ENCODE data around the gene CENPS. TPM values are rescaled to one million over a fixed set of nuclear protein-coding genes. Genes with fewer than 3 reads are reported as not detected.
A peak's percentile ranks its signal among the peaks of the same experiment; 100 is the strongest.

CENPS gene
- total and polyA plus RNA-seq, 2 of the 8 experiments (the other 6 are each of a cell fraction or from before 2014, with no cell fraction given) = 7.8 to 20.3 TPM

GRCh38 chr1:10407201-10407600, 23.0 kb upstream of the CENPS start:
- Histone ChIP-seq H3K27ac (ENCODE audit: low read depth, low read length) (no peak overlapping the region), H3K4me2 (ENCODE audit: insufficient read depth in 1 of 2, low read depth in 2 of 2, low read length in 2 of 2) (no peak overlapping the region), H4K8ac (ENCODE audit: extremely low read depth, insufficient read depth, low read length) (no peak overlapping the region), H3K27me3 (replicated peaks in 1 of 4; ENCODE audit: control insufficient read depth in 3 of 4, extremely low read depth in 1 of 4, insufficient read depth in 3 of 4, low read length in 3 of 4) (no peaks in the 10 kb centered on the region), H3K79me2 (ENCODE audit: control insufficient read depth in 1 of 2, insufficient read depth in 2 of 2, low read length in 2 of 2) (peaks cover 0 to under 1% of the 10 kb centered on the region in 2 experiments; a peak in 1 of 4 replicates), H3K36me3 (ENCODE audit: control insufficient read depth in 2 of 4, insufficient read depth in 4 of 4, low read length in 3 of 4) (peaks cover 52 to 95% (median 90%) of the 10 kb centered on the region in 4 experiments), H3K23me2 (ENCODE audit: low read depth, low read length) (no peaks in the 10 kb centered on the region), H2BK12ac (ENCODE audit: low read depth, low read length) (no peak overlapping the region), H2BK5ac (ENCODE audit: low read depth, low read length) (no peak overlapping the region), H2AK5ac (ENCODE audit: low read depth, low read length) (no peak overlapping the region), H3K56ac (replicated peaks; ENCODE audit: insufficient read length, low read depth, low read length) (no peak overlapping the region), H2BK20ac (ENCODE audit: low read length) (no peak overlapping the region), H3K14ac (ENCODE audit: insufficient read length) (no peak overlapping the region), H3K4me3 (ENCODE audit: extremely low read depth in 1 of 4, insufficient read depth in 2 of 4, low read depth in 3 of 4, low read length in 4 of 4) (no peak overlapping the region), H2AFZ (ENCODE audit: low read length) (no peak overlapping the region), H4K91ac (replicated peaks; ENCODE audit: insufficient read length, low read length) (no peak overlapping the region), H4K20me1 (replicated peaks in 1 of 2; ENCODE audit: control insufficient read depth in 1 of 2, insufficient read depth in 2 of 2, low read length in 2 of 2) (peaks cover 2 to 5% of the 10 kb centered on the region in 2 experiments), H2BK15ac (ENCODE audit: low read length) (no peak overlapping the region), H2BK120ac (replicated peaks; ENCODE audit: low read depth, low read length) (no peak overlapping the region), H3K79me1 (ENCODE audit: low read depth, low read length) (peaks cover 4% of the 10 kb centered on the region; the same call in 1 of the 2 replicates), H3K9me3 (ENCODE audit: insufficient read depth in 2 of 2, low read depth in 1 of 2, low read length in 1 of 2) (no peaks in the 10 kb centered on the region), H3K9ac (replicated peaks in 1 of 4; ENCODE audit: extremely low read depth in 1 of 4, low read depth in 3 of 4, low read length in 3 of 4) (no peak overlapping the region), H3K4ac (replicated peaks; ENCODE audit: insufficient read length, low read depth, low read length) (no peak overlapping the region), H3K23ac (ENCODE audit: insufficient read length) (no peak overlapping the region), H4K5ac (ENCODE audit: insufficient read length, low read depth, low read length) (no peak overlapping the region), H3K4me1 (replicated peaks in 1 of 4; ENCODE audit: control insufficient read depth in 3 of 4, insufficient read depth in 4 of 4, low read length in 3 of 4) (no peaks in the 10 kb centered on the region), H3K18ac (ENCODE audit: extremely low read depth, low read length) (no peak overlapping the region)
- ChIA-PET CTCF (ENCODE audit: partially characterized antibody) (interaction anchor here (1.7 kb wide), 1 partner anchor 29 kb away, joined by 8 read pairs; no protein-coding TSS in a partner anchor), POLR2A (ENCODE audit: partially characterized antibody) (interaction anchor here (1.0 to 5.2 kb wide), 4 partner anchors 8 to 57 kb away, joined by 3 to 22 read pairs (median 4); partner anchors contain the start of gene PGD)
- 100% methylated on average over 2 of the region's 2 CpGs; no CpG with 5 or more reads in 1 of the 2 experiments for WGBS, 2 experiments (ENCODE audit: extremely low coverage in 1 of 2, insufficient coverage in 1 of 2, insufficient read length in 1 of 2, insufficient replicate concordance in 2 of 2, low coverage in 1 of 2, low lambda C conversion rate in 2 of 2, missing lambda C conversion rate in 1 of 2)
- no peak for TF ChIP-seq HDAC6 (IDR thresholded peaks at IDR 0.05; ENCODE audit: low read depth, low read length)
- TF ChIP-seq POLR2AphosphoS5 (IDR thresholded peaks at IDR 0.05; ENCODE audit: low read depth, low read length) = peak; percentile 35; the same call in 1 of the 2 replicates
- DNase-seq (ENCODE audit: low read depth in 1 of 2, low spot score in 2 of 2) (no peak), FAIRE-seq (no peak)

Measured in H1 (cell line).